ENCODE data around the gene FZD7. TPM values are rescaled to one million over a fixed set of nuclear protein-coding genes. Genes with fewer than 3 reads are reported as not detected.

Gene FZD7
- total and polyA plus RNA-seq, 7 experiments from 2014 or later: 0.17 to 0.99 (median 0.40) TPM; not detected in 1

- Mint-ChIP-seq H3K4me3 (no peak overlapping the region), H3K27ac (no peak overlapping the region), H3K27me3 (peaks cover 19 to 66% (median 60%) of the 10 kb centered on the region in 5 donors), H3K9me3 (peaks cover 0 to under 1% (median 0%) of the 10 kb centered on the region in 11 donors), H3K36me3 (no peaks in the 10 kb centered on the region), H3K4me1 (peaks cover 0 to 9% (median 0%) of the 10 kb centered on the region in 7 donors)
- DNase-seq: no peak
- Histone ChIP-seq H3K27me3 (ENCODE audit: control insufficient read depth in 2 of 2, insufficient read depth in 2 of 2, low read length in 2 of 2) (peaks cover 3 to 9% of the 10 kb centered on the region in 2 donors), H3K4me3 (ENCODE audit: low read length) (no peak overlapping the region), H3K36me3 (ENCODE audit: control insufficient read depth in 2 of 3, insufficient read depth in 3 of 3, low read length in 3 of 3) (no peaks in the 10 kb centered on the region), H3K9me3 (ENCODE audit: control insufficient read depth in 2 of 3, low read length in 3 of 3) (no peaks in the 10 kb centered on the region), H3K4me1 (ENCODE audit: control insufficient read depth in 2 of 2, insufficient read depth in 2 of 2, low read length in 2 of 2) (no peaks in the 10 kb centered on the region), H3K27ac (ENCODE audit: low read depth, low read length) (no peak overlapping the region)
- CTCF ChIA-PET: no interaction called here
- intact Hi-C loops (cut with micrococcal nuclease): no loop called here
- POLR2A ChIA-PET: no interaction called here
- ATAC-seq: no peak
These were observed 8.8 kb downstream of the FZD7 start for GRCh38 chr2:202042444-202042843.

DNA sequence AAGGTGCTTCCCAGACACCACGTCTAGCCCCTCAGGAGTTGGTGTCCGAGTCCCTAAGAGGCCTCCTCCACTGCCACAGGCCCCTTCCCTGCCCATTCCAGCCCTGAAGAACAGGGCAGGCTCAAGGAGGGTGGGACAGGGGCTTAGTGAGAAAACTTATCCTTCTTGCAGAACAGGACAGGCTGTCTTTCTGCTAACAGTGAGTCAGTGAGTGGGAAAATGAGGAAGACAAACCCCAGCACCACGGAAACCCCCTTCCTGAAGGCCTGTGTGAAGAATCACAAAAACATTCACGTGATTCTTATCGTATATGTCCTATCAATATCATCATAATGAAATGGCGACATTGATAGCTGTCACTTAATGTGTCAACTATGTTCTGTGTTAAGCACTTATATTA is 9.8 kb downstream of the FZD7 start:
- peaks cover 0 to 9% (median 0%) of the 10 kb centered on the region in 7 donors for H3K4me1 Mint-ChIP-seq
- Histone ChIP-seq H3K36me3 (ENCODE audit: control insufficient read depth in 2 of 3, insufficient read depth in 3 of 3, low read length in 3 of 3) (no peaks in the 10 kb centered on the region), H3K27me3 (ENCODE audit: control insufficient read depth in 2 of 2, insufficient read depth in 2 of 2, low read length in 2 of 2) (peaks cover 0 to 5% of the 10 kb centered on the region in 2 donors), H3K27ac (ENCODE audit: low read depth, low read length) (no peak overlapping the region), H3K9me3 (ENCODE audit: control insufficient read depth in 2 of 3, low read length in 3 of 3) (no peaks in the 10 kb centered on the region), H3K4me1 (ENCODE audit: control insufficient read depth in 2 of 2, insufficient read depth in 2 of 2, low read length in 2 of 2) (no peaks in the 10 kb centered on the region), H3K4me3 (ENCODE audit: low read length) (no peak overlapping the region)
- no peak for DNase-seq
- intact Hi-C loops (cut with micrococcal nuclease): no loop called here
- ATAC-seq: no peak
- H3K27me3 Mint-ChIP-seq: peaks cover 19 to 64% (median 62%) of the 10 kb centered on the region in 5 donors
- H3K4me3 Mint-ChIP-seq: no peak overlapping the region
- ChIA-PET POLR2A (no interaction called here), CTCF (no interaction called here)
- no peak overlapping the region for H3K27ac Mint-ChIP-seq
- H3K36me3 Mint-ChIP-seq: no peaks in the 10 kb centered on the region
- H3K9me3 Mint-ChIP-seq: peaks cover 0 to 1% (median 0%) of the 10 kb centered on the region in 11 donors

GRCh38 chr2:202044777-202045176 is 11.1 kb downstream of the FZD7 start:
- no peaks in the 10 kb centered on the region for H3K9me3 ChIP-seq (ENCODE audit: control insufficient read depth in 2 of 3, low read length in 3 of 3)
- Mint-ChIP-seq H3K27me3 (peaks cover 19 to 60% (median 49%) of the 10 kb centered on the region in 5 donors), H3K27ac (no peak overlapping the region), H3K9me3 (peaks cover 0 to 1% (median 0%) of the 10 kb centered on the region in 11 donors), H3K36me3 (no peaks in the 10 kb centered on the region), H3K4me1 (no peaks in the 10 kb centered on the region), H3K4me3 (no peak overlapping the region)
- DNase-seq (no peak), ATAC-seq (no peak)
- no peaks in the 10 kb centered on the region for H3K36me3 ChIP-seq (ENCODE audit: control insufficient read depth in 2 of 3, insufficient read depth in 3 of 3, low read length in 3 of 3)
- H3K4me3 ChIP-seq (ENCODE audit: low read length): no peak overlapping the region
- intact Hi-C loops (cut with micrococcal nuclease): no loop called here
- no peak overlapping the region for H3K27ac ChIP-seq (ENCODE audit: low read depth, low read length)
- ChIA-PET POLR2A (no interaction called here), CTCF (no interaction called here)
- no peaks in the 10 kb centered on the region for H3K4me1 ChIP-seq (ENCODE audit: control insufficient read depth in 2 of 2, insufficient read depth in 2 of 2, low read length in 2 of 2)
- peaks cover 0 to 5% of the 10 kb centered on the region in 2 donors for H3K27me3 ChIP-seq (ENCODE audit: control insufficient read depth in 2 of 2, insufficient read depth in 2 of 2, low read length in 2 of 2)

DNA sequence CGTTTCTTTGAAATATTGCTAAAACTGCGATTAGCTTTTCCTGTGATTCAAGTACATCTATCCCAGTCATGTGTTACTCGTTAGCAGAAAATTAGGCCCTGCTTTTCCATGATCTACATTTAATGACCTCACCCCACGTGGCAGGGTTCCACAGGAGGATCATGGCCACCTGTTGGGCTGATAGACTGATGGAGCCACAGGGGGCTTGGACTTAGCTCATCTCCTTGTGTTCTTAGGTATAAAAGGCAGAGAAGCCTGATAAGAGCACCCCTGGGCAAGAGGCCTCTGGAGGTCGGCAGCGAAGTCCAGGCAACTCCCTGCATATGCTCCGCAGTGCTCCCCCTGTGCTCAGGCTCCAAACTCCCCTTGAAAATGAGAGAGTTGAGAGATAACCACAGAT is 12.9 kb downstream of the FZD7 start:
- Histone ChIP-seq H3K9me3 (ENCODE audit: control insufficient read depth in 2 of 3, low read length in 3 of 3) (no peaks in the 10 kb centered on the region), H3K36me3 (ENCODE audit: control insufficient read depth in 2 of 3, insufficient read depth in 3 of 3, low read length in 3 of 3) (no peaks in the 10 kb centered on the region), H3K4me3 (ENCODE audit: low read length) (no peak overlapping the region), H3K27ac (ENCODE audit: low read depth, low read length) (no peak overlapping the region), H3K4me1 (ENCODE audit: control insufficient read depth in 2 of 2, insufficient read depth in 2 of 2, low read length in 2 of 2) (no peaks in the 10 kb centered on the region), H3K27me3 (ENCODE audit: control insufficient read depth in 2 of 2, insufficient read depth in 2 of 2, low read length in 2 of 2) (no peaks in the 10 kb centered on the region)
- DNase-seq: no peak
- Mint-ChIP-seq H3K36me3 (no peaks in the 10 kb centered on the region), H3K9me3 (peaks cover 0 to 1% (median 0%) of the 10 kb centered on the region in 11 donors), H3K4me3 (no peak overlapping the region), H3K4me1 (no peaks in the 10 kb centered on the region), H3K27ac (no peak overlapping the region), H3K27me3 (peaks cover 15 to 48% (median 41%) of the 10 kb centered on the region in 5 donors)
- intact Hi-C loops (cut with micrococcal nuclease): no loop called here
- POLR2A ChIA-PET: interaction anchor here (1.3 kb wide), 1 partner anchor 11 kb away, joined by 3 read pairs; no protein-coding TSS in a partner anchor
- CTCF ChIA-PET: no interaction called here
- no peak for ATAC-seq

DNA sequence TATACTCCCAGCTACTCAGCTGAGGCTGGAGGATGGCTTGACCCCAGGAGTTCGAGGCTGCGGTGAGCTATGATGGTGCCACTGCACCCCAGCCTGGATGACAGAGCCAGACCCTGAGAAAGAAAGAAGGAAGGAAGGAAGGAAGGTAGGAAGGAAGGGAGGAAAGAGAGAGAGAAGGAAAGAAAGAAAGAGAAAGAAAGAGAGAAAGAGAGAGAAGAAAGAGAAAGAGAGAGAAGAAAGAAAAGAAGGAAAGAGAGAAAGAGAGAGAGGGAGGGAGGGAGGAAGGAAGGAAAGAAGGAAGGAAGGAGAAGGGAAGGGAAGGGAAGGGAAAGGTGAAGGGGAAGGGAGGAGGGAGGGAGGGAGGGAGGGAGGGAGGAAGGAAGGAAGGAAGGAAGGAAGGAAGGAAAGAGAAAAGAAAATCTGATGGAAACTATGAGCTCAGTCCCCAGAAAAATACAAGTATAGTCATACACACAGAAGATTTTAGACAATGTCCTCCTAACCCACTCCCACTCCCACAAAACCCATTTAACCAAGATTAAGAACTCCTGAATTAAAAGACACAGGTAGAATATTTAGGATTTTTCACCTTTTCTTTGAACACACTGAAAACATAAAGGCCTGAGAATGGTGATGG is 15.6 kb downstream of the FZD7 start:
- intact Hi-C loops (cut with micrococcal nuclease): no loop called here
- ATAC-seq (no peak), DNase-seq (no peak)
- POLR2A ChIA-PET: no interaction called here
- H3K27me3 ChIP-seq (ENCODE audit: control insufficient read depth in 2 of 2, insufficient read depth in 2 of 2, low read length in 2 of 2): no peaks in the 10 kb centered on the region
- no peaks in the 10 kb centered on the region for H3K4me1 ChIP-seq (ENCODE audit: control insufficient read depth in 2 of 2, insufficient read depth in 2 of 2, low read length in 2 of 2)
- no peak overlapping the region for H3K4me3 ChIP-seq (ENCODE audit: low read length)
- CTCF ChIA-PET: no interaction called here
- H3K36me3 ChIP-seq (ENCODE audit: control insufficient read depth in 2 of 3, insufficient read depth in 3 of 3, low read length in 3 of 3): no peaks in the 10 kb centered on the region
- no peak overlapping the region for H3K27ac ChIP-seq (ENCODE audit: low read depth, low read length)
- H3K4me1 Mint-ChIP-seq: no peaks in the 10 kb centered on the region
- H3K27ac Mint-ChIP-seq: no peak overlapping the region
- H3K36me3 Mint-ChIP-seq: no peaks in the 10 kb centered on the region
- peaks cover 0 to 1% (median 0%) of the 10 kb centered on the region in 11 donors for H3K9me3 Mint-ChIP-seq
- H3K4me3 Mint-ChIP-seq: no peak overlapping the region
- H3K27me3 Mint-ChIP-seq: peaks cover 20 to 47% (median 44%) of the 10 kb centered on the region in 5 donors
- H3K9me3 ChIP-seq (ENCODE audit: control insufficient read depth in 2 of 3, low read length in 3 of 3): no peaks in the 10 kb centered on the region

DNA sequence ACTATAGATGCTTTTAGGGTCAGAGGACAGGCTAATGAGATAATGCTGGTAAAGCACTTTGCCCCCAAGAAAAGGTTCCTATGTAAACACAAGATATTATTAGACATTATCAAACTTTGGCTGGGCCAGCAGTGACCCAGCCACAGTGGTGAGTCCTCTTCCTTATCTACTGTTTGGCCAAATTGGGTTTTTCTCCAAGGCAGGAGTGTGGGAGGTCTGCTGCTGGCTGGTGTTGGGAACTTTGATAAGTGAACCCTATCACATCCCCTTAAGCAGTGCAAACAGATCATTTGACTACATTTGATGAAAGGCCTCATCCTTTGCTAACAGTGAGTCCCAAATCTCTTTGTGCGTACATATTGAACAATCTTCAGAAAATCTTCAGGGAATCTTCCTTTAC is 16.2 kb downstream of the FZD7 start:
- peaks cover 23 to 45% (median 41%) of the 10 kb centered on the region in 5 donors for H3K27me3 Mint-ChIP-seq
- peaks cover 0 to 1% (median 0%) of the 10 kb centered on the region in 11 donors for H3K9me3 Mint-ChIP-seq
- no peak overlapping the region for H3K27ac Mint-ChIP-seq
- Histone ChIP-seq H3K36me3 (ENCODE audit: control insufficient read depth in 2 of 3, insufficient read depth in 3 of 3, low read length in 3 of 3) (no peaks in the 10 kb centered on the region), H3K4me3 (ENCODE audit: low read length) (no peak overlapping the region), H3K9me3 (ENCODE audit: control insufficient read depth in 2 of 3, low read length in 3 of 3) (no peaks in the 10 kb centered on the region), H3K27me3 (ENCODE audit: control insufficient read depth in 2 of 2, insufficient read depth in 2 of 2, low read length in 2 of 2) (no peaks in the 10 kb centered on the region), H3K27ac (ENCODE audit: low read depth, low read length) (no peak overlapping the region), H3K4me1 (ENCODE audit: control insufficient read depth in 2 of 2, insufficient read depth in 2 of 2, low read length in 2 of 2) (no peaks in the 10 kb centered on the region)
- CTCF ChIA-PET: no interaction called here
- intact Hi-C loops (cut with micrococcal nuclease): no loop called here
- no peak overlapping the region for H3K4me3 Mint-ChIP-seq
- ATAC-seq: no peak
- H3K36me3 Mint-ChIP-seq: no peaks in the 10 kb centered on the region
- POLR2A ChIA-PET: no interaction called here
- H3K4me1 Mint-ChIP-seq: no peaks in the 10 kb centered on the region
- DNase-seq: no peak

- H3K4me3 ChIP-seq (ENCODE audit: low read length): no peak overlapping the region
- ChIA-PET CTCF (no interaction called here), POLR2A (no interaction called here)
- Mint-ChIP-seq H3K27me3 (peaks cover 23 to 45% (median 36%) of the 10 kb centered on the region in 5 donors), H3K36me3 (no peaks in the 10 kb centered on the region), H3K4me1 (no peaks in the 10 kb centered on the region), H3K4me3 (no peak overlapping the region), H3K27ac (no peak overlapping the region), H3K9me3 (peaks cover 0 to 1% (median 0%) of the 10 kb centered on the region in 11 donors)
- ATAC-seq: no peak
- no peak overlapping the region for H3K27ac ChIP-seq (ENCODE audit: low read depth, low read length)
- no peak for DNase-seq
- no peaks in the 10 kb centered on the region for H3K9me3 ChIP-seq (ENCODE audit: control insufficient read depth in 2 of 3, low read length in 3 of 3)
- H3K27me3 ChIP-seq (ENCODE audit: control insufficient read depth in 2 of 2, insufficient read depth in 2 of 2, low read length in 2 of 2): no peaks in the 10 kb centered on the region
- no peaks in the 10 kb centered on the region for H3K36me3 ChIP-seq (ENCODE audit: control insufficient read depth in 2 of 3, insufficient read depth in 3 of 3, low read length in 3 of 3)
- intact Hi-C loops (cut with micrococcal nuclease): no loop called here
- H3K4me1 ChIP-seq (ENCODE audit: control insufficient read depth in 2 of 2, insufficient read depth in 2 of 2, low read length in 2 of 2): no peaks in the 10 kb centered on the region
These were observed 17.0 kb downstream of the FZD7 start for GRCh38 chr2:202050652-202051051.
